ENCODE results near the gene CASP9.
"Not testable (repeated sequence)": the region's sequence is repeated elsewhere in the genome, so short reads cannot be mapped to it uniquely, and the experiment has no call there.

Gene CASP9

GRCh38 chr1:15501208-15502032 lies 22.6 kb downstream of the CASP9 start:
- no peak overlapping the region for H3K4me3 ChIP-seq (replicated peaks; ENCODE audit: low read depth, low read length)
- TF ChIP-seq CTCF (IDR thresholded peaks at IDR 0.05; ENCODE audit: insufficient read depth, low read length, poor library complexity, severe bottlenecking): peak; percentile 89
- H3K36me3 ChIP-seq (ENCODE audit: control insufficient read depth, insufficient read depth, low read length): peaks cover 7% of the 10 kb centered on the region; the same call in 1 of the 2 replicates
- no peaks in the 10 kb centered on the region for H3K27me3 ChIP-seq (replicated peaks; ENCODE audit: control insufficient read depth, insufficient read depth, low read length)
- no peak for DNase-seq (ENCODE audit: extremely low read depth, insufficient read length)

DNA sequence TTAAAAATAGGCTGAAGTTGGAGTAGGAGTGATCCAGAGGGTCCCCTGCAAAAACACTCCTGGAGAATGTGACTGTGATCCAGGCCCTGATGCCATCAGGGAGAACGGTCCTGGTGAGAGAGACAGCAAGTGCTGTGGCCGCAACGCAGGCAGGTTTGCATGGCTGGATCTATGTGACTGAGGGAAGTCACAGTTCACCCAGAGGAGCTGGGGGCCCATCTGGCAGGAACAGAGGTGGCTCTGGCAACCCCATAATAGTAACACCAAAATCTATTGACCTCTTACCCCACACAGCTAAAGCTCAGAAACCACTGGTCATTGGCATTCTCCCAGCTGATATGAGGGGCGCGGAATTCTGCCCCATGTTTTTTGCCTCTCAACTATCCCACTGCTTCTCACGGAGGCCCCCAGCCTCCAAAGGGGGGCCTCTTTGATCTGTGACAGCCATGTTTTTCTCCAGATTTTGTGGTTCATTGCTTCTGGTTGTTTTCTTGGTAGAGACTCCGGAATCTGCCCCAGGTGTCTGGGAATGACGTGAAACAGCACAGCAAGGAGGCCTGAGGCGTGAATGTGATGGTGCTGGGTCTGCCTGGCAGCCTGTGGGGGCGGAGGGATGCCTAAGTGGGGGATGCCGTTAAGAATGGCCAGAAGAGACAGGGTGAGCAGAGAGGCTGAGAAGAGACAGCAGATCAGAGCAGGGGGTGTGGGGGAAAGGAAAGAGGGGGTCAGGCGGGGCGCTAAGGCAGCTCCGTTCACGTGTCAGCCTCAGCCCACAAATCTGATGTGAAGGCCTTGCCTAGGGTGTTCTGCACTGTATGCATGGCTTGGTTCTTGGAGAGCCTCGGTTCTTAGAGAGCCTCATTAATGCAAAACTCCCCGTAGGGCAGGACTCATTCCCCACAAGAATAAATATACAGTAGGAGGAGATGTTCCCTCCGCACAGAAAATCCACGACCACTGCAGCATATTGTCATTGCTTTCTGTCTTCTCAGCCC lies 23.5 kb downstream of the CASP9 start:
- H3K4me3 ChIP-seq (replicated peaks; ENCODE audit: low read depth, low read length): no peak overlapping the region
- DNase-seq (ENCODE audit: extremely low read depth, insufficient read length): no peak
- TF ChIP-seq CTCF (IDR thresholded peaks at IDR 0.05; ENCODE audit: insufficient read depth, low read length, poor library complexity, severe bottlenecking): no peak

GRCh38 chr1:15493869-15494390 lies 30.1 kb downstream of the CASP9 start:
- H3K36me3 ChIP-seq (ENCODE audit: control insufficient read depth, insufficient read depth, low read length): peaks cover 5% of the 10 kb centered on the region
- TF ChIP-seq CTCF (IDR thresholded peaks at IDR 0.05; ENCODE audit: insufficient read depth, low read length, poor library complexity, severe bottlenecking): no peak
- DNase-seq (ENCODE audit: extremely low read depth, insufficient read length): no peak
- no peak overlapping the region for H3K4me3 ChIP-seq (replicated peaks; ENCODE audit: low read depth, low read length)
- H3K27me3 ChIP-seq (replicated peaks; ENCODE audit: control insufficient read depth, insufficient read depth, low read length): no peaks in the 10 kb centered on the region

More for the DNA sequence above, 23.5 kb downstream of the CASP9 start:
- Histone ChIP-seq H3K27me3 (replicated peaks; ENCODE audit: control insufficient read depth, insufficient read depth, low read length) (no peaks in the 10 kb centered on the region), H3K36me3 (ENCODE audit: control insufficient read depth, insufficient read depth, low read length) (peaks cover 3% of the 10 kb centered on the region; the same call in 1 of the 2 replicates)

GRCh38 chr1:15492596-15492995 lies 31.4 kb downstream of the CASP9 start:
- no peak for DNase-seq (ENCODE audit: extremely low read depth, insufficient read length)
- TF ChIP-seq CTCF (IDR thresholded peaks at IDR 0.05; ENCODE audit: insufficient read depth, low read length, poor library complexity, severe bottlenecking): no peak
- Histone ChIP-seq H3K36me3 (ENCODE audit: control insufficient read depth, insufficient read depth, low read length) (peaks cover 5% of the 10 kb centered on the region), H3K4me3 (replicated peaks; ENCODE audit: low read depth, low read length) (no peak overlapping the region), H3K27me3 (replicated peaks; ENCODE audit: control insufficient read depth, insufficient read depth, low read length) (no peaks in the 10 kb centered on the region)

DNA sequence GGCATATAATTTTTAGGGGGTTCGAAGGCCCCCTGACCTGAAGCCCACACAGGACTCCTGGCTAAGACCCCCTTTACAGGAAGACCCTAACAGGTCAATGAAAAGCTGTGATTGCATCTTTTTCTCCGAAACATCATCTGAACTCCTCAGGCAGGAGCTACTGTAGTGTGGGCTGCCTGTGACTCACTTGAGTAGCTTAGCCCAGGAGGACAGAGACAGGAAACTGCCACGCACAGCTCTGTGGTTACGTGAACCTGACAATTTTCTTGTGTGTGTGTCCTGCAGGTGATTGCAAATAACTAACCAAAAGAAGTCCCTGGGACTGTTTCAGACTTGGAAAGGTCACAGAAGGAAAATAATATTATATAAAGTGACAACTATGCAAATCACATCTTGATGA lies 33.0 kb downstream of the CASP9 start:
- not testable (repeated sequence) for H3K36me3 ChIP-seq (ENCODE audit: control insufficient read depth, insufficient read depth, low read length); H3K27me3 ChIP-seq (replicated peaks; ENCODE audit: control insufficient read depth, insufficient read depth, low read length); DNase-seq (ENCODE audit: extremely low read depth, insufficient read length); H3K4me3 ChIP-seq (replicated peaks; ENCODE audit: low read depth, low read length)
